Endothelial cell of umbilical vein (primary cell): ENCODE results near the gene IQGAP2. TPM values are rescaled to one million over a fixed set of nuclear protein-coding genes. Genes with fewer than 3 reads are reported as not detected.

Experiments used
- BruUV-seq: library from RNA; stranded (reverse); fragments of 400-500 nt; replicated peaks from 2 replicates; lab custom pipeline; 2021; lab: Mats Ljungman, UMichigan
- CTCF ChIA-PET: fragments of 300-600, 350-600 bp; sonication (Branson Sonifier 250); formaldehyde crosslinking; loops from one replicate; lab custom pipeline; 2021; ENCODE audit warnings: antibody characterized with exemption, inconsistent platforms; lab: Charles Lee
- POLR2A ChIA-PET: fragments of 300-600, 350-600 bp; sonication (Branson Sonifier 250); formaldehyde crosslinking; loops from one replicate; lab custom pipeline; 2021; ENCODE audit warnings: antibody characterized with exemption, inconsistent platforms; lab: Charles Lee
- DNase-seq: peaks from one replicate; pipeline ENCODE4 v3.0.0-alpha.2; 2011; ENCODE audit warnings: low read depth, low spot score
- FAIRE-seq: peaks from 2 replicates; lab custom pipeline; 2011; peaks lifted over from hg19 to GRCh38; lab: Jason Lieb, UNC
- H2AFZ ChIP-seq: 2 replicates; pipeline ENCODE4 v1.6.0; 2012; ENCODE audit warnings: low read depth, low read length, control low read depth, inconsistent platforms
- H3K27ac ChIP-seq: 2 replicates; pipeline ENCODE4 v1.5.1; 2011; ENCODE audit warnings: low read depth, mild to moderate bottlenecking, control low read depth, low read length, moderate library complexity; ENCODE audit not compliant: insufficient read depth
- H3K27me3 ChIP-seq, 2 experiments: 2 replicates each; pipeline versions ENCODE4 v1.6.0 to v1.6.1; 2011; ENCODE audit warnings: low read length in 2 of 2, mixed read lengths in 1 of 2; ENCODE audit not compliant: control insufficient read depth in 2 of 2, insufficient read depth in 2 of 2
- H3K36me3 ChIP-seq, 2 experiments: 2 replicates in 1 of 2; 3 replicates in 1 of 2; pipeline ENCODE4 v1.5.1; 2011; ENCODE audit warnings: low read length in 2 of 2, mild to moderate bottlenecking in 1 of 2, moderate library complexity in 1 of 2; ENCODE audit not compliant: control insufficient read depth in 2 of 2, insufficient read depth in 2 of 2; ENCODE audit errors: extremely low read depth in 1 of 2
- H3K4me1 ChIP-seq: 3 replicates; pipeline ENCODE4 v1.5.1; 2011; ENCODE audit warnings: mild to moderate bottlenecking, low read length; ENCODE audit not compliant: control insufficient read depth, insufficient read depth; ENCODE audit errors: extremely low read depth
- H3K4me2 ChIP-seq: 2 replicates; pipeline ENCODE4 v1.6.1; 2011; ENCODE audit warnings: low read length, control low read depth, mixed read lengths; ENCODE audit not compliant: insufficient read depth
- H3K4me3 ChIP-seq, 3 experiments: fragments of 200-600 bp in 1 of 3; sonication (generic), shearing (Covaris generic) in 1 of 3; replicated peaks in 1 of 3; 2 replicates each; pipeline ENCODE4 v1.5.1; 2011 to 2016; ENCODE audit warnings: control low read depth in 3 of 3, low read length in 3 of 3, mild to moderate bottlenecking in 2 of 3, inconsistent platforms in 1 of 3, low read depth in 1 of 3, moderate library complexity in 1 of 3; ENCODE audit not compliant: insufficient read depth in 1 of 3
- H3K79me2 ChIP-seq: 2 replicates; pipeline ENCODE4 v1.6.0; 2012; ENCODE audit warnings: low read length, inconsistent platforms; ENCODE audit not compliant: control insufficient read depth, insufficient read depth
- H3K9ac ChIP-seq: replicated peaks from 2 replicates; pipeline ENCODE3; 2011; ENCODE audit warnings: low read length, control low read depth; ENCODE audit not compliant: insufficient read depth; ENCODE audit errors: extremely low read depth
- H3K9me1 ChIP-seq: replicated peaks from 3 replicates; pipeline ENCODE4 v1.6.0; 2011; ENCODE audit warnings: mild to moderate bottlenecking, low read length; ENCODE audit not compliant: control insufficient read depth, insufficient read depth; ENCODE audit errors: extremely low read depth
- H3K9me3 ChIP-seq: replicated peaks from 2 replicates; pipeline ENCODE4 v1.5.1; 2012; ENCODE audit warnings: low read length, inconsistent platforms; ENCODE audit not compliant: control insufficient read depth, insufficient read depth
- H4K20me1 ChIP-seq: replicated peaks from 2 replicates; pipeline ENCODE3; 2011; ENCODE audit warnings: mild to moderate bottlenecking, low read length; ENCODE audit not compliant: control insufficient read depth, insufficient read depth; ENCODE audit errors: extremely low read depth
- EZH2 ChIP-seq: IDR thresholded peaks from 2 replicates; pipeline ENCODE4 v1.6.1; 2012; ENCODE audit warnings: borderline replicate concordance, low read depth, mild to moderate bottlenecking, moderate library complexity, low read length, inconsistent platforms; ENCODE audit not compliant: severe bottlenecking
- FOS ChIP-seq: IDR thresholded peaks from 2 replicates; pipeline ENCODE4 v1.6.1; 2011; ENCODE audit warnings: mild to moderate bottlenecking, low read length, moderate library complexity, borderline replicate concordance; ENCODE audit not compliant: insufficient read depth
- GATA2 ChIP-seq: IDR thresholded peaks from 2 replicates; pipeline ENCODE4 v1.7.0; 2011; ENCODE audit warnings: low read depth, mild to moderate bottlenecking, moderate library complexity, mixed read lengths, low read length; ENCODE audit not compliant: insufficient read length, insufficient read depth
- JUN ChIP-seq: IDR thresholded peaks from 2 replicates; pipeline ENCODE4 v1.6.1; 2011; ENCODE audit warnings: borderline replicate concordance, low read depth; ENCODE audit not compliant: insufficient read length, insufficient read depth
- MYC ChIP-seq: IDR thresholded peaks from one replicate; pipeline ENCODE4 v1.6.1; 2011; ENCODE audit warnings: mild to moderate bottlenecking, low read depth, low read length
- POLR2A ChIP-seq: IDR thresholded peaks from 2 replicates; pipeline ENCODE4 v1.6.1; 2012; ENCODE audit warnings: low read depth, mild to moderate bottlenecking, control low read depth, low read length
- dilution Hi-C: fragments of 300-500 bp; cut with MboI; formaldehyde crosslinking; loops from one replicate; pipeline ENCODE4 v1.15.0; 2019; ENCODE audit warnings: low sequenced_read_pairs; ENCODE audit not compliant: extremely low pct_ligation_motif_present
- intact Hi-C: fragments of 100-400 bp; cut with micrococcal nuclease; formaldehyde crosslinking; loops from one replicate; pipeline ENCODE4 v1.10.0; 2022
- polyA plus RNA-seq, 4 experiments: library from polyadenylated mRNA; depleted of rRNA in 3 of 4; stranded (reverse) in 3 of 4; unstranded in 1 of 4; fragments of >200 nt; gene quantifications; 2 replicates each; pipeline versions ENCODE4 v1.2.1 to v1.2.3, GENCODE V29; 2011 to 2012; ENCODE audit warnings: missing spikeins in 1 of 4
- total RNA-seq: library from RNA; stranded (reverse); gene quantifications from 2 replicates; pipeline ENCODE4 v1.2.3, GENCODE V29; 2021
- TF ChIP-seq, protein P1 (sequence below): IDR thresholded peaks from 2 replicates; pipeline ENCODE4 v1.6.1; 2011; ENCODE audit not compliant: insufficient read depth, insufficient read length
- TF ChIP-seq, protein P2 (sequence below), 2 donors: IDR thresholded peaks; 1 replicate in 1 of 2; 2 replicates in 1 of 2; pipeline ENCODE4 v1.5.1; 2011; ENCODE audit warnings: low read length in 2 of 2, mild to moderate bottlenecking in 2 of 2, moderate library complexity in 2 of 2, control low read depth in 1 of 2, inconsistent platforms in 1 of 2, low read depth in 1 of 2; ENCODE audit not compliant: insufficient read depth in 1 of 2; ENCODE audit errors: extremely low read depth in 1 of 2

IQGAP2 gene
- total and polyA plus RNA-seq, 2 donors (not counting 3 experiments of a cell fraction or from before 2014, with no cell fraction given), result 4.5 to 4.7 TPM

DNA sequence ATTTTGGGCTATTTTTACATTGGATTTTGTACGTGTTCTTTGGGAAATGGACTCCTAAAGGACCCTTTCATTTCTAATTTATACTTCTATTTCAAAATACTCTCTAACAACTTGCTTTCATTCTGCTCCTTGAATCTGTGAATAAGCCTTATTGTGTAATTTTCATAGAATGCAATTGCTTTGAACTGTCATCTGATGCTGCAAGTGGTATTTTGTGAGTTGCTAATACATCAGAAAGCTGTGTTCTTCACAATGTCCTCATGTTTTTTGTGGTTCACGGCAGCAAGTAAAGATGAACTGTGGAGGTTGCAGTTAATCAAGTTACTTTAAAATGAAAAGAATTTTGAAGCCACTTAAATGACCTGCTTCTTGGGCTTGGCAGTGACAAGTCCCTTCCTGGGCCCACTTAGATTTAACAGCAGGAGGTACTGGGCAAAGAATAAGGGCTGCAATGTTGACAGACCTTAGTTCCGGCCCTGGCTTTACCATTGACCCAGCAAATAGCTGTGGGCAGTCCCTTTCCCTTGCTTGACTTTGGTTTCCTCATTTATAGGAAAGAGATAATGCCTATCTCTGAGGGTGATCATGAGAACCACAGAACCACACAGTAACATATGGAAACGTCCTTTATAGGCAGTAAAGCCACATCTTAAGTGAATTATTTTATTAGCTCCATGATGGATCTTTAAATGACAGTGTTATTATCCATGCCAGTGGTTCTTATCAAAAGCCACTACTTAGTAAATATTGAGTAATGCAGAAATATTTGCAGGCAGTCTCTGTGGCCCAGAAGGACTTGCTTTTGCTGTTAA is 54.8 kb downstream of the IQGAP2 start:
- no peaks in the 10 kb centered on the region for H3K4me1 ChIP-seq
- no peaks in the 10 kb centered on the region for H3K79me2 ChIP-seq
- ChIA-PET POLR2A (no interaction called here), CTCF (interaction anchor here (1.0 kb wide), 1 partner anchor 10 kb away, joined by 3 read pairs; no protein-coding TSS in a partner anchor)
- TF ChIP-seq FOS, result no peak
- no peak for TF ChIP-seq MYC
- no peak for TF ChIP-seq POLR2A
- TF ChIP-seq, protein P1, sequence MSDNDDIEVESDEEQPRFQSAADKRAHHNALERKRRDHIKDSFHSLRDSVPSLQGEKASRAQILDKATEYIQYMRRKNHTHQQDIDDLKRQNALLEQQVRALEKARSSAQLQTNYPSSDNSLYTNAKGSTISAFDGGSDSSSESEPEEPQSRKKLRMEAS, result no peak
- TF ChIP-seq, protein P2, sequence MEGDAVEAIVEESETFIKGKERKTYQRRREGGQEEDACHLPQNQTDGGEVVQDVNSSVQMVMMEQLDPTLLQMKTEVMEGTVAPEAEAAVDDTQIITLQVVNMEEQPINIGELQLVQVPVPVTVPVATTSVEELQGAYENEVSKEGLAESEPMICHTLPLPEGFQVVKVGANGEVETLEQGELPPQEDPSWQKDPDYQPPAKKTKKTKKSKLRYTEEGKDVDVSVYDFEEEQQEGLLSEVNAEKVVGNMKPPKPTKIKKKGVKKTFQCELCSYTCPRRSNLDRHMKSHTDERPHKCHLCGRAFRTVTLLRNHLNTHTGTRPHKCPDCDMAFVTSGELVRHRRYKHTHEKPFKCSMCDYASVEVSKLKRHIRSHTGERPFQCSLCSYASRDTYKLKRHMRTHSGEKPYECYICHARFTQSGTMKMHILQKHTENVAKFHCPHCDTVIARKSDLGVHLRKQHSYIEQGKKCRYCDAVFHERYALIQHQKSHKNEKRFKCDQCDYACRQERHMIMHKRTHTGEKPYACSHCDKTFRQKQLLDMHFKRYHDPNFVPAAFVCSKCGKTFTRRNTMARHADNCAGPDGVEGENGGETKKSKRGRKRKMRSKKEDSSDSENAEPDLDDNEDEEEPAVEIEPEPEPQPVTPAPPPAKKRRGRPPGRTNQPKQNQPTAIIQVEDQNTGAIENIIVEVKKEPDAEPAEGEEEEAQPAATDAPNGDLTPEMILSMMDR (IDR thresholded peaks at IDR 0.05; ENCODE audit: extremely low read depth in 1 of 2, insufficient read depth in 1 of 2, low read depth in 1 of 2, low read length in 2 of 2), result no peak
- no peak for TF ChIP-seq EZH2
- no peak for TF ChIP-seq JUN
- TF ChIP-seq GATA2, result no peak
- no peak overlapping the region for H3K9ac ChIP-seq
- H3K36me3 ChIP-seq, result no peaks in the 10 kb centered on the region
- H3K27ac ChIP-seq, result no peak overlapping the region
- no peaks in the 10 kb centered on the region for H4K20me1 ChIP-seq
- H2AFZ ChIP-seq, result no peak overlapping the region
- no peak overlapping the region for H3K4me2 ChIP-seq
- BruUV-seq, result no TSS peak
- H3K9me3 ChIP-seq, result no peaks in the 10 kb centered on the region
- H3K4me3 ChIP-seq, result no peak overlapping the region
- no peaks in the 10 kb centered on the region for H3K27me3 ChIP-seq
- dilution Hi-C loops (no loop called here), intact Hi-C loops (no loop called here)
- FAIRE-seq, result no peak
- DNase-seq, result no peak
- no peaks in the 10 kb centered on the region for H3K9me1 ChIP-seq
